Gastrocnemius medialis (tissue), 4 donors: Measurements from ENCODE around the gene TLL2.

Source experiments
- CTCF ChIP-seq, 5 experiments: fragments of 450-650 bp in 3 of 5; fragments of 200-600 bp in 2 of 5; sonication (generic) in 2 of 5; IDR thresholded peaks in 4 of 5; conservative IDR thresholded peaks in 1 of 5; 1 replicate in 4 of 5; 2 replicates in 1 of 5; pipeline ENCODE4 v1.5.1; 2016 to 2019; ENCODE audit warnings: antibody characterized with exemption in 5 of 5, mild to moderate bottlenecking in 3 of 5, moderate library complexity in 3 of 5
- POLR2A ChIP-seq, 2 donors: fragments of 450-650 bp; IDR thresholded peaks; one replicate each; pipeline ENCODE4 v1.6.1; 2017; ENCODE audit warnings: antibody characterized with exemption in 2 of 2, mild to moderate bottlenecking in 2 of 2, moderate library complexity in 2 of 2

- no peak for TF ChIP-seq CTCF (IDR thresholded peaks at IDR 0.05 in 4 of 5, conservative IDR thresholded peaks at IDR 0.05 in 1 of 5)
- no peak for TF ChIP-seq POLR2A (IDR thresholded peaks at IDR 0.05)
Measured at GRCh38 chr10:96367470-96367869, 146.3 kb downstream of the TLL2 start.
